HCT116 (cell line): Measurements from ENCODE around the gene STK36. TPM values are rescaled to one million over a fixed set of nuclear protein-coding genes. Genes with fewer than 3 reads are reported as not detected.

ENCODE experiments used
- ATAC-seq: fragments of 200-7000 bp; cut with Tn5 transposase; 2 replicates; pipeline ENCODE4 v1.9.1; 2020; ENCODE audit warnings: mild to moderate bottlenecking, moderate library complexity
- BruUV-seq: library from RNA; stranded (reverse); fragments of 400-500 nt; replicated peaks from 2 replicates; lab custom pipeline; 2021; lab: Mats Ljungman, UMichigan
- CTCF ChIA-PET: fragments of 300-600 bp; sonication (Branson Sonifier 250); formaldehyde crosslinking; loops from one replicate; lab custom pipeline; 2021; ENCODE audit warnings: antibody characterized with exemption; lab: Charles Lee
- POLR2A ChIA-PET: fragments of 300-600, 350-600 bp; sonication (Branson Sonifier 250); formaldehyde crosslinking; loops from one replicate; lab custom pipeline; 2021; ENCODE audit warnings: antibody characterized with exemption; lab: Charles Lee
- RAD21 ChIA-PET, 2 experiments: fragments of 300-600 bp; sonication (Branson Sonifier 250); formaldehyde crosslinking; loops; one replicate each; lab custom pipeline; 2023; ENCODE audit warnings: low total read pairs in 2 of 2; ENCODE audit not compliant: uncharacterized antibody in 2 of 2, unreplicated experiment in 2 of 2, low non-redundant PET in 1 of 2; lab: Charles Lee
- DNase-seq: peaks from one replicate; pipeline ENCODE4 v3.0.0-alpha.2; 2010; ENCODE audit warnings: low read depth, low spot score
- H2AFZ ChIP-seq: fragments of 200-600 bp; shearing (Covaris generic), sonication (generic); 2 replicates; pipeline ENCODE4 v1.6.1; 2017; ENCODE audit warnings: low read depth, mixed run types, mixed read lengths, antibody characterized with exemption, low read length; ENCODE audit not compliant: poor library complexity, severe bottlenecking
- H3K27ac ChIP-seq: 2 replicates; pipeline ENCODE4 v1.5.1; 2012; ENCODE audit warnings: low read depth, low read length
- H3K27me3 ChIP-seq: fragments of 200-600 bp; sonication (generic); 2 replicates; pipeline ENCODE4 v1.6.1; 2016; ENCODE audit warnings: mixed run types, low read length, mixed read lengths; ENCODE audit not compliant: insufficient read depth
- H3K36me3 ChIP-seq, 2 experiments: fragments of 200-500 bp in 1 of 2; fragments of 200-600 bp in 1 of 2; sonication (Bioruptor generic) in 1 of 2; sonication (generic) in 1 of 2; 2 replicates each; pipeline versions ENCODE4 v1.5.1 to v1.6.1; 2014 to 2016; ENCODE audit warnings: low read length in 2 of 2, inconsistent platforms in 1 of 2, mixed read lengths in 1 of 2, mixed run types in 1 of 2; ENCODE audit not compliant: insufficient read depth in 2 of 2, control insufficient read depth in 1 of 2
- H3K4me1 ChIP-seq, 2 experiments: fragments of 200-600 bp in 1 of 2; sonication (generic) in 1 of 2; 2 replicates each; pipeline versions ENCODE4 v1.5.1 to v1.6.1; 2012 to 2017; ENCODE audit warnings: low read length in 2 of 2, inconsistent platforms in 1 of 2, mild to moderate bottlenecking in 1 of 2, mixed read lengths in 1 of 2, mixed run types in 1 of 2, moderate library complexity in 1 of 2; ENCODE audit not compliant: insufficient read depth in 2 of 2, control insufficient read depth in 1 of 2
- H3K4me2 ChIP-seq: fragments of 200-600 bp; sonication (generic); 2 replicates; pipeline ENCODE4 v1.6.1; 2017; ENCODE audit warnings: mixed run types, low read length, mixed read lengths
- H3K4me3 ChIP-seq, 2 experiments: fragments of 200-600 bp in 1 of 2; sonication (generic) in 1 of 2; replicated peaks in 1 of 2; 2 replicates each; pipeline ENCODE4 v1.5.1; 2011 to 2016; ENCODE audit warnings: low read length in 2 of 2, control low read depth in 1 of 2, low read depth in 1 of 2, mild to moderate bottlenecking in 1 of 2, mixed read lengths in 1 of 2, mixed run types in 1 of 2
- H3K79me2 ChIP-seq: fragments of 200-600 bp; sonication (generic); 2 replicates; pipeline ENCODE4 v1.6.1; 2017; ENCODE audit warnings: mild to moderate bottlenecking, mixed run types, low read length, moderate library complexity, mixed read lengths; ENCODE audit not compliant: insufficient read depth
- H3K9ac ChIP-seq: fragments of 200-600 bp; sonication (generic); 2 replicates; pipeline ENCODE4 v1.6.1; 2016; ENCODE audit warnings: low read length, mixed read lengths
- H3K9me2 ChIP-seq: fragments of 200-600 bp; sonication (generic), shearing (Covaris generic); 2 replicates; pipeline ENCODE4 v1.6.1; 2017; ENCODE audit warnings: mixed run types, mild to moderate bottlenecking, moderate library complexity; ENCODE audit not compliant: insufficient read depth
- H3K9me3 ChIP-seq, 2 experiments: fragments of 200-500 bp in 1 of 2; fragments of 200-600 bp in 1 of 2; sonication (Bioruptor generic) in 1 of 2; sonication (generic) in 1 of 2; 2 replicates each; pipeline ENCODE4 v1.6.1; 2014 to 2017; ENCODE audit warnings: low read length in 2 of 2, mixed read lengths in 2 of 2, inconsistent platforms in 1 of 2, low read depth in 1 of 2, mild to moderate bottlenecking in 1 of 2, mixed run types in 1 of 2, moderate library complexity in 1 of 2; ENCODE audit not compliant: control insufficient read depth in 1 of 2, insufficient read depth in 1 of 2
- H4K20me1 ChIP-seq: fragments of 200-600 bp; sonication (generic), shearing (Covaris generic); 2 replicates; pipeline ENCODE4 v1.6.1; 2017; ENCODE audit warnings: mixed run types, mild to moderate bottlenecking, moderate library complexity; ENCODE audit not compliant: insufficient read depth
- CBX3 ChIP-seq: IDR thresholded peaks from 2 replicates; pipeline ENCODE4 v1.6.1; 2012; ENCODE audit warnings: low read depth
- EGR1 ChIP-seq: IDR thresholded peaks from 2 replicates; pipeline ENCODE4 v1.6.1; 2012; ENCODE audit warnings: low read depth
- ELF1 ChIP-seq: IDR thresholded peaks from 2 replicates; pipeline ENCODE4 v1.6.1; 2012; ENCODE audit warnings: low read depth, borderline replicate concordance
- EZH2 ChIP-seq: fragments of 200-600 bp; sonication (generic); IDR thresholded peaks from 2 replicates; pipeline ENCODE4 v1.6.1; 2017; ENCODE audit warnings: antibody characterized with exemption, mixed run types
- FOSL1 ChIP-seq: IDR thresholded peaks from 2 replicates; pipeline ENCODE4 v1.6.1; 2012; ENCODE audit warnings: low read depth
- JUND ChIP-seq: IDR thresholded peaks from 2 replicates; pipeline ENCODE4 v1.6.1; 2012
- MAX ChIP-seq: IDR thresholded peaks from 2 replicates; pipeline ENCODE4 v1.6.1; 2012
- POLR2A ChIP-seq: IDR thresholded peaks from 2 replicates; pipeline ENCODE4 v1.7.0; 2011; ENCODE audit warnings: borderline replicate concordance; ENCODE audit not compliant: insufficient read depth, insufficient read length; ENCODE audit errors: extremely low read depth
- POLR2AphosphoS5 ChIP-seq: IDR thresholded peaks from 2 replicates; pipeline ENCODE4 v1.6.1; 2011; ENCODE audit warnings: mild to moderate bottlenecking, low read depth, low read length, moderate library complexity
- RAD21 ChIP-seq: IDR thresholded peaks from 2 replicates; pipeline ENCODE4 v1.6.1; 2012; ENCODE audit warnings: low read depth, mild to moderate bottlenecking
- REST ChIP-seq: IDR thresholded peaks from 2 replicates; pipeline ENCODE4 v1.6.1; 2012; ENCODE audit warnings: low read depth
- SIN3A ChIP-seq: IDR thresholded peaks from 2 replicates; pipeline ENCODE4 v1.6.1; 2012; ENCODE audit warnings: low read depth
- YY1 ChIP-seq: IDR thresholded peaks from 2 replicates; pipeline ENCODE4 v1.6.1; 2011; ENCODE audit warnings: low read length, low read depth, moderate library complexity, mild to moderate bottlenecking; ENCODE audit not compliant: insufficient replicate concordance; ENCODE audit errors: extremely low read depth
- ZBTB33 ChIP-seq: IDR thresholded peaks from 2 replicates; pipeline ENCODE4 v1.6.1; 2011; ENCODE audit warnings: mild to moderate bottlenecking, low read length, moderate library complexity; ENCODE audit not compliant: insufficient replicate concordance; ENCODE audit errors: extremely low read depth
- intact Hi-C: fragments of 100-400 bp; cut with micrococcal nuclease; formaldehyde crosslinking; loops from 2 replicates; pipeline ENCODE4 v1.10.0; 2022
- total RNA-seq: library from RNA; stranded (reverse); gene quantifications from one replicate; pipeline ENCODE4 v1.2.1, GENCODE V29; 2021; ENCODE audit not compliant: unreplicated experiment

Gene STK36
- total RNA-seq, 1 experiment from 2014 or later: 45.5 TPM

- no peak for TF ChIP-seq ZBTB33
- peak; percentile 99 for TF ChIP-seq MAX
- peak; percentile 82 for TF ChIP-seq POLR2AphosphoS5
- peak; percentile 57 for TF ChIP-seq POLR2A
- TF ChIP-seq, all 23 proteins: peak for 10
These were observed 12.5 kb upstream of the STK36 start, which contains the start of the genes BCS1L and ZNF142 (continued) for GRCh38 chr2:218659258-218659987.

GRCh38 chr2:218659988-218660358 lies 11.9 kb upstream of the STK36 start:
- DNase-seq (no peak), ATAC-seq (no peak)
- Histone ChIP-seq H3K79me2 (peaks cover 52% of the 10 kb centered on the region), H3K27me3 (no peaks in the 10 kb centered on the region), H3K27ac (peak overlapping the region; percentile 70), H3K9me3 (no peaks in the 10 kb centered on the region), H3K4me1 (peaks cover 0 to 19% of the 10 kb centered on the region in 2 experiments; a peak in 2 of 4 replicates), H3K4me2 (peak overlapping the region; percentile 96), H3K36me3 (peaks cover 24 to 61% of the 10 kb centered on the region in 2 experiments), H3K4me3 (peak overlapping the region; percentile 88 to 96), H3K9me2 (no peaks in the 10 kb centered on the region), H4K20me1 (no peaks in the 10 kb centered on the region; the same call in 1 of the 2 replicates), H2AFZ (no peak overlapping the region), H3K9ac (peak overlapping the region; percentile 87)
- CTCF ChIA-PET: interaction anchor here (0.8 to 3.1 kb wide), 10 partner anchors 10 to 302 kb away, joined by 3 to 71 read pairs (median 6); partner anchors contain the start of genes RNF25, STK36 and TTLL4
- TF ChIP-seq CBX3 (no peak), REST (no peak), POLR2A (no peak), RAD21 (no peak), ELF1 (no peak), JUND (no peak), FOSL1 (no peak), YY1 (no peak), SIN3A (no peak), EZH2 (no peak), EGR1 (no peak)
- POLR2A ChIA-PET: interaction anchor here (0.6 to 2.9 kb wide), 4 partner anchors 9 to 187 kb away, joined by 3 to 20 read pairs (median 4); partner anchors contain the start of genes RNF25 and STK36
- intact Hi-C loops: loop anchor here (1.0 kb wide), 2 partner anchors 27 to 187 kb away; no protein-coding TSS in a partner anchor
- RAD21 ChIA-PET: interaction anchor here (0.6 to 2.6 kb wide), 5 partner anchors 12 to 188 kb away, joined by 3 to 9 read pairs (median 6); partner anchors contain the start of genes RNF25 (in 1 of the 2), STK36 (in 1 of the 2) and TTLL4 (in 1 of the 2)
- BruUV-seq: TSS peak; percentile 89
